ENCODE measurements around the gene HCRTR2.

- no peak for TF ChIP-seq CTCF (IDR thresholded peaks at IDR 0.05)
- TF ChIP-seq POLR2A (IDR thresholded peaks at IDR 0.05): no peak
- TF ChIP-seq POLR2AphosphoS5 (IDR thresholded peaks at IDR 0.05): no peak
These were observed 125.1 kb downstream of the HCRTR2 start for GRCh38 chr6:55299286-55299985.

All from upper lobe of left lung (tissue), 4 donors.